ENCODE measurements around the gene CABLES2. TPM values are rescaled to one million over a fixed set of nuclear protein-coding genes. Genes with fewer than 3 reads are reported as not detected.
"Not testable (repeated sequence)": the region's sequence is repeated elsewhere in the genome, so short reads cannot be mapped to it uniquely, and the experiment has no call there.

CABLES2 gene
- total and polyA plus RNA-seq, 9 donors, result 2.7 to 7.0 (median 4.7) TPM

DNA sequence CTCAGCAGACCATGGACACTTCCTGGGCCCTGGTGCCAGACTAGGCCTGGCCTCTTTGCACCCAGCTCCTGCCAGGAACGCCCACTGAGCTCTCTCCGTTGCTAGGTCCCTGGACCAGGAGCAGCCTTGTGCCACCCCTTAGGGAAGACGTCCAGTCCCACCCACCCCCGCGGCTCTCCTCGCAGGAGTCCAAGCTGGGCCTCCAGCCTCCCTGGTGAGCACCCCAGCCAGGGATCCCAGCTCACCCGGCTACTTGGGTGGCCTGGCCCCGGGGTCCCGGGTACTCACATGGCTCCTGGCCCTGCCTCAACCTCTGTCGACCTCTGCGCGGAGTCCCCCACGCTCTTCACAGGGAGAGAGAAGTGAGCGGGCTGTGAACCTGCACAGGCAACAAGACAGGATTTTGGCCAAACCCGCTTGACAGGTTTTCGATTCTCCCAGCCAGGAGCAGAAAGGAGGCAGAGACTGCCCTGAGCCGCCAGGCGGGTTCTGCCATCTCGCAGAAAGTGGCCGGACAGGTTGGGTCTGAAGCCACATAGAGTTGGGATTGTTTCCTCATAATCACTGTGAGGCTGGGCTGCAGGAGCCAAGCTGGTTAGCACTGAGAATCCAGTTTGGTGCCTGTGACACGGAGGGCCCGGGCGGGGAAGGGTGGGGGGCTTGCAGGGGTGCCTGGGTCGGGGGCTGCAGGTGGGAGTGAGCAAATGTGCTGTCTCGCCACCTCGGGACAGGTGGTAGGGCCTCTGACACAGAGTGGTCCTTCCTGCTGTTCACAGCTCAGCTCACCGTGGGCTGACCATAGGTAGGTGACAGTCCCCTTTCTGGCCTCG, 20.3 kb upstream of the CABLES2 start, which contains the start of gene RBBP8NL:
Gene RBBP8NL, minus strand, starts transcription at position 368 of the 830 bp plus-strand sequence. CDS start 7,892 bp downstream, outside the sequence.
- no peaks in the 10 kb centered on the region for H3K27me3 ChIP-seq
- DNase-seq, result no peak
- H3K27ac ChIP-seq, result no peak within 1 kb of the TSS
- no peaks in the 10 kb centered on the region for H3K36me3 ChIP-seq
- TF ChIP-seq EP300 (IDR thresholded peaks at IDR 0.05) (no peak), POLR2A (IDR thresholded peaks at IDR 0.05) (no peak)
- TF ChIP-seq, protein P1, sequence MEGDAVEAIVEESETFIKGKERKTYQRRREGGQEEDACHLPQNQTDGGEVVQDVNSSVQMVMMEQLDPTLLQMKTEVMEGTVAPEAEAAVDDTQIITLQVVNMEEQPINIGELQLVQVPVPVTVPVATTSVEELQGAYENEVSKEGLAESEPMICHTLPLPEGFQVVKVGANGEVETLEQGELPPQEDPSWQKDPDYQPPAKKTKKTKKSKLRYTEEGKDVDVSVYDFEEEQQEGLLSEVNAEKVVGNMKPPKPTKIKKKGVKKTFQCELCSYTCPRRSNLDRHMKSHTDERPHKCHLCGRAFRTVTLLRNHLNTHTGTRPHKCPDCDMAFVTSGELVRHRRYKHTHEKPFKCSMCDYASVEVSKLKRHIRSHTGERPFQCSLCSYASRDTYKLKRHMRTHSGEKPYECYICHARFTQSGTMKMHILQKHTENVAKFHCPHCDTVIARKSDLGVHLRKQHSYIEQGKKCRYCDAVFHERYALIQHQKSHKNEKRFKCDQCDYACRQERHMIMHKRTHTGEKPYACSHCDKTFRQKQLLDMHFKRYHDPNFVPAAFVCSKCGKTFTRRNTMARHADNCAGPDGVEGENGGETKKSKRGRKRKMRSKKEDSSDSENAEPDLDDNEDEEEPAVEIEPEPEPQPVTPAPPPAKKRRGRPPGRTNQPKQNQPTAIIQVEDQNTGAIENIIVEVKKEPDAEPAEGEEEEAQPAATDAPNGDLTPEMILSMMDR (IDR thresholded peaks at IDR 0.05), result no peak
- WGBS, 3 donors, result 74 to 81% (median 80%) methylated on average over 27 to 28 of the region's 28 CpGs
- H3K4me1 ChIP-seq (ENCODE audit: insufficient read depth), result no peaks in the 10 kb centered on the region
- intact Hi-C loops (cut with DNase I), result loop anchor here in 1 of 4 donors (10.0 kb wide), 1 partner anchor 167 kb away; no protein-coding TSS in a partner anchor
- H3K4me3 ChIP-seq, result no peak within 1 kb of the TSS
- H3K9me3 ChIP-seq, result no peaks in the 10 kb centered on the region

DNA sequence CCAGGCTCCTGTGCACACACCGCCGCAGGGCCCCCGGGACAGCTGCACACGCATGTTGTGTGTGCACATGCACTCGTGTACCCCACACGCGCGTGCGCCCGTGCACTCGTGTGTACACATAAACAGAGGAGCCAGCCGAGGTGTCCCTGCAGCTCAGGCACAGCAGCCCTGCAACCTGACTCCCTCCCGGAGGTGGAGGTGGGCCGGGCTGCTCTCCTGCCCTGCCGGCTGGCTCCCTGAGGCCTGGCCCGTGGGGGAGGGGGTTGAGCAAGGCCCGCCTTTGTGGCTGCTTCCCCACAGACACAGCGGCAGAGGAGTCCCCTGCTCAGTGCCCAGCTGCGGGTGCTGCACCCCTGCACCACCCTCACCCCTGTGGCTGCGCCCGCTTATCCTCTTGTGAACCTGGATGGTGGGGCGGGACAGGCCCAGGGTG, 19.6 kb upstream of the CABLES2 start:
- Histone ChIP-seq H3K9me3 (no peaks in the 10 kb centered on the region), H3K4me1 (ENCODE audit: insufficient read depth) (no peaks in the 10 kb centered on the region), H3K27ac (no peak overlapping the region), H3K4me3 (no peak overlapping the region), H3K27me3 (no peaks in the 10 kb centered on the region), H3K36me3 (no peaks in the 10 kb centered on the region)
- intact Hi-C loops (cut with DNase I), result loop anchor here in 1 of 4 donors (10.0 kb wide), 1 partner anchor 168 kb away; no protein-coding TSS in a partner anchor
- TF ChIP-seq, protein P1 (IDR thresholded peaks at IDR 0.05), result no peak
- no peak for TF ChIP-seq EP300 (IDR thresholded peaks at IDR 0.05)
- DNase-seq, result no peak
- 66 to 76% (median 70%) methylated on average over 7 to 22 of the region's 22 CpGs for WGBS, 3 donors

DNA sequence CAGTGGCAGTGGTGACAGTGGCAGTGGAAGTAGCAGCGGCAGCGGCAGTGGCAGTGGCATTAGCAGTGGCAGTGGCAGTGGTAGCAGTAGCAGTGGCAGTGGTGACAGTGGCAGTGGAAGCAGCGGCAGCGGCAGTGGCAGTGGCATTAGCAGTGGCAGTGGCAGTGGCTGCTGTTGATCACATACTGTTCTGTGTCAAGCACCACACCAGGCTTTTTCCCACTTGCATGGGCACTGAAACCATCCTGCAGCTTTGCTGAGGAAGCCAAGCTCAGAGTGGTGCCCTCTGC, 18.9 kb upstream of the CABLES2 start:
- not testable (repeated sequence) for H3K27ac ChIP-seq; H3K4me3 ChIP-seq; H3K9me3 ChIP-seq; DNase-seq; H3K27me3 ChIP-seq; H3K36me3 ChIP-seq; H3K4me1 ChIP-seq (ENCODE audit: insufficient read depth)
- WGBS, 3 donors, result 86 to 97% (median 95%) methylated on average over 4 of the region's 4 CpGs
- intact Hi-C loops (cut with DNase I), result loop anchor here in 1 of 4 donors (10.0 kb wide), 1 partner anchor 169 kb away; no protein-coding TSS in a partner anchor

DNA sequence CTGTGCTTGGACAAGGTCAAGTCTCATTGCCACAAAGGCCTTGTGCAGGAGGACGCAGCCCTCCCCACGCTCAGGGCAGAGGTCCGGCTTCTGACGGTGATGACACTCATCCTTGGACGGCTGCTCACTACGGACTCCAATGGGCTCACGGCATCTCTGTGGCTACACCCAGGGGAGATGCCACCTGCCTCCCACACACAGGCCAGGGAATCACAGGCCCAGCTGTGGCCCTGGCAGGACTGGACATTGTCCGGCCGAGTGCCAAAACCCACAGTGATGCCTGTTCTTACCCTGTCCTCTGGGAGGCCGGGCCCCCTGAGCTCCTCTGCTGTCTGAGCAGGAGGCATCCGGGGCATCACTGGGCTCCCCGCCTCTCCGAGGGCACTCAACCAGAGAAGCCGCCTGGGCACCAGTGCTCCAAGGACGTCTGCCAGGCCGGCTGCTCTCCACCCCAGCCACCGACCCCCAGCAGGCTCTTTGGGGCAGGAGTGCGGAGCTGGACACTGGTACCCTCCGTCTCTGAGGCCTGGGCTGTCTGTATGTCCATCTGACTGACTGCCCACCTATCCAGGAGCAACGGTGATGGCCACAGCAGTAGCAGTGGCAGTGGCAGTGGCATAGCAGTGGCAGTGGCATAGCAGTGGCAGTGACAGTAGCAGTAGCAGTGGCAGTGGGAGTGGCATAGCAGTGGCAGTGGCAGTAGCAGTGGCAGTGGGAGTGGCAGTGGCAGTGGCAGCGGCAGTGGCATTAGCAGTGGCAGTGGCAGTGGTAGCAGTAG, 18.4 kb upstream of the CABLES2 start:
- WGBS, 3 donors, result 79 to 87% (median 79%) methylated on average over 13 to 21 of the region's 21 CpGs
- Histone ChIP-seq H3K4me3 (no peak overlapping the region), H3K4me1 (ENCODE audit: insufficient read depth) (no peaks in the 10 kb centered on the region), H3K36me3 (no peaks in the 10 kb centered on the region), H3K9me3 (no peaks in the 10 kb centered on the region), H3K27me3 (no peaks in the 10 kb centered on the region), H3K27ac (no peak overlapping the region)
- DNase-seq, result no peak
- intact Hi-C loops (cut with DNase I), result loop anchor here in 1 of 4 donors (10.0 kb wide), 1 partner anchor 169 kb away; no protein-coding TSS in a partner anchor
- TF ChIP-seq, protein P1 (IDR thresholded peaks at IDR 0.05), result no peak
- no peak for TF ChIP-seq POLR2A (IDR thresholded peaks at IDR 0.05)
- TF ChIP-seq EP300 (IDR thresholded peaks at IDR 0.05), result no peak
